Endothelial cell of umbilical vein (primary cell): ENCODE measurements around the gene PPME1. TPM values are rescaled to one million over a fixed set of nuclear protein-coding genes. Genes with fewer than 3 reads are reported as not detected.
A peak's percentile ranks its signal among the peaks of the same experiment; 100 is the strongest.

ENCODE experiments used
- Bru-seq: library from RNA; stranded (reverse); fragments of 400-500 nt; gene quantifications from one replicate; lab custom pipeline; 2021; lab: Mats Ljungman, UMichigan
- BruChase-seq, 2 experiments: library from RNA; stranded (reverse); fragments of 400-500 nt; gene quantifications; one replicate each; lab custom pipeline; 2021; lab: Mats Ljungman, UMichigan
- BruUV-seq: library from RNA; stranded (reverse); fragments of 400-500 nt; replicated peaks from 2 replicates; lab custom pipeline; 2021; lab: Mats Ljungman, UMichigan
- CTCF ChIA-PET: fragments of 300-600, 350-600 bp; sonication (Branson Sonifier 250); formaldehyde crosslinking; loops from one replicate; lab custom pipeline; 2021; ENCODE audit warnings: antibody characterized with exemption, inconsistent platforms; lab: Charles Lee
- POLR2A ChIA-PET: fragments of 300-600, 350-600 bp; sonication (Branson Sonifier 250); formaldehyde crosslinking; loops from one replicate; lab custom pipeline; 2021; ENCODE audit warnings: antibody characterized with exemption, inconsistent platforms; lab: Charles Lee
- DNase-seq: peaks from one replicate; pipeline ENCODE4 v3.0.0-alpha.2; 2011; ENCODE audit warnings: low read depth, low spot score
- FAIRE-seq: peaks from 2 replicates; lab custom pipeline; 2011; peaks lifted over from hg19 to GRCh38; lab: Jason Lieb, UNC
- H2AFZ ChIP-seq: 2 replicates; pipeline ENCODE4 v1.6.0; 2012; ENCODE audit warnings: low read depth, low read length, control low read depth, inconsistent platforms
- H3K27ac ChIP-seq: 2 replicates; pipeline ENCODE4 v1.5.1; 2011; ENCODE audit warnings: low read depth, mild to moderate bottlenecking, control low read depth, low read length, moderate library complexity; ENCODE audit not compliant: insufficient read depth
- H3K27me3 ChIP-seq, 2 experiments: 2 replicates each; pipeline versions ENCODE4 v1.6.0 to v1.6.1; 2011; ENCODE audit warnings: low read length in 2 of 2, mixed read lengths in 1 of 2; ENCODE audit not compliant: control insufficient read depth in 2 of 2, insufficient read depth in 2 of 2
- H3K36me3 ChIP-seq, 2 experiments: 2 replicates in 1 of 2; 3 replicates in 1 of 2; pipeline ENCODE4 v1.5.1; 2011; ENCODE audit warnings: low read length in 2 of 2, mild to moderate bottlenecking in 1 of 2, moderate library complexity in 1 of 2; ENCODE audit not compliant: control insufficient read depth in 2 of 2, insufficient read depth in 2 of 2; ENCODE audit errors: extremely low read depth in 1 of 2
- H3K4me1 ChIP-seq: 3 replicates; pipeline ENCODE4 v1.5.1; 2011; ENCODE audit warnings: mild to moderate bottlenecking, low read length; ENCODE audit not compliant: control insufficient read depth, insufficient read depth; ENCODE audit errors: extremely low read depth
- H3K4me2 ChIP-seq: 2 replicates; pipeline ENCODE4 v1.6.1; 2011; ENCODE audit warnings: low read length, control low read depth, mixed read lengths; ENCODE audit not compliant: insufficient read depth
- H3K4me3 ChIP-seq, 3 experiments: fragments of 200-600 bp in 1 of 3; sonication (generic), shearing (Covaris generic) in 1 of 3; replicated peaks in 1 of 3; 2 replicates each; pipeline ENCODE4 v1.5.1; 2011 to 2016; ENCODE audit warnings: control low read depth in 3 of 3, low read length in 3 of 3, mild to moderate bottlenecking in 2 of 3, inconsistent platforms in 1 of 3, low read depth in 1 of 3, moderate library complexity in 1 of 3; ENCODE audit not compliant: insufficient read depth in 1 of 3
- H3K79me2 ChIP-seq: 2 replicates; pipeline ENCODE4 v1.6.0; 2012; ENCODE audit warnings: low read length, inconsistent platforms; ENCODE audit not compliant: control insufficient read depth, insufficient read depth
- H3K9ac ChIP-seq: replicated peaks from 2 replicates; pipeline ENCODE3; 2011; ENCODE audit warnings: low read length, control low read depth; ENCODE audit not compliant: insufficient read depth; ENCODE audit errors: extremely low read depth
- H3K9me1 ChIP-seq: replicated peaks from 3 replicates; pipeline ENCODE4 v1.6.0; 2011; ENCODE audit warnings: mild to moderate bottlenecking, low read length; ENCODE audit not compliant: control insufficient read depth, insufficient read depth; ENCODE audit errors: extremely low read depth
- H3K9me3 ChIP-seq: replicated peaks from 2 replicates; pipeline ENCODE4 v1.5.1; 2012; ENCODE audit warnings: low read length, inconsistent platforms; ENCODE audit not compliant: control insufficient read depth, insufficient read depth
- H4K20me1 ChIP-seq: replicated peaks from 2 replicates; pipeline ENCODE3; 2011; ENCODE audit warnings: mild to moderate bottlenecking, low read length; ENCODE audit not compliant: control insufficient read depth, insufficient read depth; ENCODE audit errors: extremely low read depth
- CTCF ChIP-seq, 2 donors: IDR thresholded peaks; 1 replicate in 1 of 2; 2 replicates in 1 of 2; pipeline ENCODE4 v1.5.1; 2011; ENCODE audit warnings: low read length in 2 of 2, mild to moderate bottlenecking in 2 of 2, moderate library complexity in 2 of 2, control low read depth in 1 of 2, inconsistent platforms in 1 of 2, low read depth in 1 of 2; ENCODE audit not compliant: insufficient read depth in 1 of 2; ENCODE audit errors: extremely low read depth in 1 of 2
- JUN ChIP-seq: IDR thresholded peaks from 2 replicates; pipeline ENCODE4 v1.6.1; 2011; ENCODE audit warnings: borderline replicate concordance, low read depth; ENCODE audit not compliant: insufficient read length, insufficient read depth
- MAX ChIP-seq: IDR thresholded peaks from 2 replicates; pipeline ENCODE4 v1.6.1; 2011; ENCODE audit not compliant: insufficient read depth, insufficient read length
- MYC ChIP-seq: IDR thresholded peaks from one replicate; pipeline ENCODE4 v1.6.1; 2011; ENCODE audit warnings: mild to moderate bottlenecking, low read depth, low read length
- dilution Hi-C: fragments of 300-500 bp; cut with MboI; formaldehyde crosslinking; loops from one replicate; pipeline ENCODE4 v1.15.0; 2019; ENCODE audit warnings: low sequenced_read_pairs; ENCODE audit not compliant: extremely low pct_ligation_motif_present
- intact Hi-C: fragments of 100-400 bp; cut with micrococcal nuclease; formaldehyde crosslinking; loops from one replicate; pipeline ENCODE4 v1.10.0; 2022
- long read RNA-seq: library from polyadenylated mRNA; stranded (forward); transcript quantifications from one replicate; pipeline ENCODE4 v2.0.0, GENCODE V29; 2021
- polyA minus RNA-seq, 3 experiments: library from RNA; depleted of rRNA, polyadenylated mRNA; stranded (reverse); fragments of >200 nt; gene quantifications; 1 replicate in 1 of 3; 2 replicates in 2 of 3; pipeline ENCODE4 v1.2.3, GENCODE V29; 2011
- polyA plus RNA-seq, 4 experiments: library from polyadenylated mRNA; depleted of rRNA in 3 of 4; stranded (reverse) in 3 of 4; unstranded in 1 of 4; fragments of >200 nt; gene quantifications; 2 replicates each; pipeline versions ENCODE4 v1.2.1 to v1.2.3, GENCODE V29; 2011 to 2012; ENCODE audit warnings: missing spikeins in 1 of 4
- total RNA-seq: library from RNA; stranded (reverse); gene quantifications from 2 replicates; pipeline ENCODE4 v1.2.3, GENCODE V29; 2021

The PPME1 gene
- 35.0 and 37.2 TPM in 2 replicates for total RNA-seq
- polyA plus RNA-seq = 49.9 and 56.6 TPM in 2 replicates
- 45.3 and 46.8 TPM in 2 replicates for polyA plus RNA-seq (2011; cell fraction: cytosol; rRNA removed)
- polyA plus RNA-seq (2011; cell fraction: nucleus; rRNA removed) = 43.2 and 44.5 TPM in 2 replicates
- 33.7 and 36.0 TPM in 2 replicates for polyA plus RNA-seq (2012)
- 43.4 and 44.7 TPM in 2 replicates for polyA minus RNA-seq
- 44.4 TPM for polyA minus RNA-seq (2011; cell fraction: cytosol; rRNA and poly(A)+ RNA removed)
- 36.1 and 65.8 TPM in 2 replicates for polyA minus RNA-seq (2011; cell fraction: nucleus; rRNA and poly(A)+ RNA removed)
- percentile 73 among the genes with signal in this experiment for Bru-seq, nascent RNA
- BruChase-seq, experiment 1, labeled RNA remaining after a 6-hour chase = percentile 72 among the genes with signal in this experiment
- BruChase-seq, experiment 2, labeled RNA remaining after a 2-hour chase = percentile 68 among the genes with signal in this experiment
- long read RNA-seq, transcript PPME1-201 (14 exons, 2,677 nt) = major isoform, 87 of 107 reads
- long read RNA-seq, partial matches to known transcripts = 2 of 107 reads
- long read RNA-seq, other reads (novel, unspliced or antisense) = 16 of 107 reads

GRCh38 chr11:74170694-74171629, at the start of gene PPME1, which contains the start of gene C2CD3:
Gene PPME1 (plus strand): TSS chr11:74171289. CDS start chr11:74171422, 133 bp downstream.
Gene C2CD3 (minus strand): TSS chr11:74171002. CDS start chr11:74170792, 210 bp downstream.
- H3K9me3 ChIP-seq = no peaks in the 10 kb centered on the region
- intact Hi-C loops (loop anchor here (1.0 to 5.0 kb wide), 4 partner anchors 33 to 207 kb away; partner anchors contain the start of gene UCP2), dilution Hi-C loops (no loop called here)
- H3K27ac ChIP-seq = peak within 1 kb of the TSS; percentile 84
- ChIA-PET CTCF (interaction anchor here (0.6 to 2.4 kb wide), 9 partner anchors 25 to 492 kb away, joined by 3 to 11 read pairs (median 3); no protein-coding TSS in a partner anchor), POLR2A (interaction anchor here (0.5 to 1.4 kb wide), 2 partner anchors 188 to 408 kb away, joined by 4 to 5 read pairs; partner anchors contain the start of gene UCP2)
- H3K36me3 ChIP-seq = peaks cover 0 to 3% of the 10 kb centered on the region in 2 experiments
- H3K4me3 ChIP-seq = peak within 1 kb of the TSS; percentile 67 to 93 (median 74)
- DNase-seq (peak; percentile 100), FAIRE-seq (peak; percentile 99)
- peak within 1 kb of the TSS; percentile 97 for H3K4me2 ChIP-seq
- peak within 1 kb of the TSS; percentile 90 for H3K9ac ChIP-seq
- H3K4me1 ChIP-seq = peaks cover 17% of the 10 kb centered on the region
- H2AFZ ChIP-seq = peak within 1 kb of the TSS; percentile 80
- TF ChIP-seq CTCF (IDR thresholded peaks at IDR 0.05; ENCODE audit: extremely low read depth in 1 of 2, insufficient read depth in 1 of 2, low read depth in 1 of 2, low read length in 2 of 2) (peak in 1 of 2 donors; percentile 5), MAX (peak; percentile 71), MYC (peak; percentile 9), JUN (no peak)
- TSS peak; percentile 79 for BruUV-seq
- H3K27me3 ChIP-seq = no peaks in the 10 kb centered on the region
- H3K79me2 ChIP-seq = peaks cover 29% of the 10 kb centered on the region
- no peaks in the 10 kb centered on the region for H4K20me1 ChIP-seq
- no peaks in the 10 kb centered on the region for H3K9me1 ChIP-seq
